ENCODE results near the gene DOP1A.
A peak's percentile ranks its signal among the peaks of the same experiment; 100 is the strongest.

Gene DOP1A, protein sequence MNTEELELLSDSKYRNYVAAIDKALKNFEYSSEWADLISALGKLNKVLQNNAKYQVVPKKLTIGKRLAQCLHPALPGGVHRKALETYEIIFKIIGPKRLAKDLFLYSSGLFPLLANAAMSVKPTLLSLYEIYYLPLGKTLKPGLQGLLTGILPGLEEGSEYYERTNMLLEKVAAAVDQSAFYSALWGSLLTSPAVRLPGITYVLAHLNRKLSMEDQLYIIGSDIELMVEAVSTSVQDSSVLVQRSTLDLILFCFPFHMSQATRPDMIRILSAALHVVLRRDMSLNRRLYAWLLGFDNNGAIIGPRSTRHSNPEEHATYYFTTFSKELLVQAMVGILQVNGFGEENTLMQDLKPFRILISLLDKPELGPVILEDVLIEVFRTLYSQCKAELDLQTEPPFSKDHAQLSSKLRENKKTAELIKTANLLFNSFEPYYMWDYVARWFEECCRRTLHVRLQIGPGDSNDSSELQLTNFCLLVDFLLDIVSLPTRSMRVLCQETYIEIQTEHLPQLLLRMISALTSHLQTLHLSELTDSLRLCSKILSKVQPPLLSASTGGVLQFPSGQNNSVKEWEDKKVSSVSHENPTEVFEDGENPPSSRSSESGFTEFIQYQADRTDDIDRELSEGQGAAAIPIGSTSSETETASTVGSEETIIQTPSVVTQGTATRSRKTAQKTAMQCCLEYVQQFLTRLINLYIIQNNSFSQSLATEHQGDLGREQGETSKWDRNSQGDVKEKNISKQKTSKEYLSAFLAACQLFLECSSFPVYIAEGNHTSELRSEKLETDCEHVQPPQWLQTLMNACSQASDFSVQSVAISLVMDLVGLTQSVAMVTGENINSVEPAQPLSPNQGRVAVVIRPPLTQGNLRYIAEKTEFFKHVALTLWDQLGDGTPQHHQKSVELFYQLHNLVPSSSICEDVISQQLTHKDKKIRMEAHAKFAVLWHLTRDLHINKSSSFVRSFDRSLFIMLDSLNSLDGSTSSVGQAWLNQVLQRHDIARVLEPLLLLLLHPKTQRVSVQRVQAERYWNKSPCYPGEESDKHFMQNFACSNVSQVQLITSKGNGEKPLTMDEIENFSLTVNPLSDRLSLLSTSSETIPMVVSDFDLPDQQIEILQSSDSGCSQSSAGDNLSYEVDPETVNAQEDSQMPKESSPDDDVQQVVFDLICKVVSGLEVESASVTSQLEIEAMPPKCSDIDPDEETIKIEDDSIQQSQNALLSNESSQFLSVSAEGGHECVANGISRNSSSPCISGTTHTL (N-terminal part only)

GRCh38 chr6:83067448-83068439 is at the start of gene DOP1A:
DOP1A (plus strand) TSS chr6:83067671; CDS start chr6:83096978, 29,307 bp downstream.
- DNase-seq, result peak; percentile 61 to 97 (median 90)

DNA sequence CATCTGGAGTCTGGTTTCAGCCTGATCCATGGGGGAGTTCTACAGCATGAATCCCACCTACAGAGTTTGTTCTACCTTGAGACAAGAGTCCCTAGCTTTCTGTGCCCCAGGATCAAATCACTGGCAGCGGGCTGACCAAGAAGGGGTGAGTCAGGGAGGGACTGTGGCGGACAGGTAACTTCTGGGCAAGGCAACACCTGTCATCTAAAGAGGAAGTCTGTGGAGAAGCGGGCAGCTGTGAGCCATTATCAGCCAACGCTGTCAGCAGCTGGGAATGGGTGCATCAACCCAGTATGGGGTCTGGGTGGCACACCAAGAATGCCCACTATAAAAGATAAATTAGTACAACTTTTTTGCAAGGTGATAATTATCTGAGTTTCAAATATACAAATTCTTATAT is 47.7 kb upstream of the DOP1A start:
- DNase-seq, result no peak

DNA sequence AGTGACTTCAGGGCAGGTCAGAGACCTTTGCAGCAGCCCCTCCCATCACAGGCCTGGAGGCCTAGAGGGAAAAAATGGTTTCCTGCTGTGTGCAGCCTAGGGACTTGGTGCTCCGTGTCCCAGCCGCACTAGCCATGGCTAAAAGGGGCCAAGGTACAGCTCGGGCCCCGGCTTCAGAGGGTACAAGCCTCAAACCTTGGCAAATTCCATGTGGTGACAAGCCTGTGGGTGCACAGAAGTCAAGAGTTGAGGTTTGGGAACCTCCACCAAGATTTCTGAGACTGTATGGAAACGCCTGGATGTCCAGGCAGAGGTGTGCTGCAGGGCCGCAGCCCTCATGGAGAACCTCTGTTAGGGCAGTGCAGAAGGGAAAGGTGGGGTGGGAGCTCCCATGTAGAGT is 35.8 kb upstream of the DOP1A start:
- DNase-seq, result no peak

GRCh38 chr6:83038246-83038645 is 29.2 kb upstream of the DOP1A start:
- DNase-seq, result no peak

- no peak for DNase-seq
Measured at GRCh38 chr6:83042467-83043053, 24.9 kb upstream of the DOP1A start.

- DNase-seq, result no peak
Measured at GRCh38 chr6:83044091-83044768, 23.2 kb upstream of the DOP1A start.

GRCh38 chr6:83047065-83047754 is 20.3 kb upstream of the DOP1A start:
- DNase-seq, result no peak

- no peak for DNase-seq
Measured at GRCh38 chr6:83051377-83052172, 15.9 kb upstream of the DOP1A start.

DNA sequence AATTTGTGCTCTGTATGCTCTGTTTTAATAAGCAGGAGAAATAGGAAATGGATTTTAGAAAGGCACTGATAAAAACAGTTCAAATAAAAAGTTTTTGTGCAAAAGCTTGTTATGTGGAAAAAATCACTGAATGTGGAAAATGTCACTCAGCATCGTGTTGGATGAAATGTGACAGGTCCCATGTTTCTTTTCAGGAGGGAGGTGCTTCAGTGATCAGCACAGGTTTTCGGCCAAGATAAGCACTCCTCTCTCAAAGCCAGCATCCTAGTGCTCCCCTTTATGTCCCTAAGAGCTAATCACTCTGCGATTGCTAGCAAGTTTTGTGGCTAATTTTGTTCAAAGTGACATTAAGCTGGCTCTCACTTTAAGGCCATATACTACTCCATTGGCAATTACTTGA is 13.8 kb upstream of the DOP1A start:
- no peak for DNase-seq

- DNase-seq, result peak in 44 of 58 donors; percentile 1 to 67 (median 16)
Measured at GRCh38 chr6:83055366-83055964, 12.0 kb upstream of the DOP1A start.

- peak in 37 of 58 donors; percentile 3 to 72 (median 17) for DNase-seq
Measured at GRCh38 chr6:83057705-83058321, 9.7 kb upstream of the DOP1A start.

DNA sequence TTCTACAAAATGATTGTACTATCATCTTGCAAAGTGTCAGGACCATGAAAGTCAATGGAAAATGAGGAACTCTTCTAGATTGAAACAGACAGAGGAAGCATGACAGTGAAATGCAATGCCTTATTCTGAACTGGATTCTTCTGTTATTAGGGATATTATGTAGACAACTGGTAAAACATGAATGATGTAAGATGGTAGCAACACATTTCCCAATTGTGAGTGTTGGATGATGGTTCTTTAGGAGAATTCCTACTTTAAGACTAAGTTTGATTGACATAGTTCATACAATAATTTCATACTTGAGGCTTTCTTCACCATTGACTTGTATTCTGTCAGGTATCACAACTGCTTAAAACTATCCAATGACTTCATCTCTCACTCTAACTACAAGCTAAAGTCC is 6.3 kb upstream of the DOP1A start:
- no peak for DNase-seq

- no peak for DNase-seq
Measured at GRCh38 chr6:83062225-83062624, 5.2 kb upstream of the DOP1A start.

GRCh38 chr6:83065511-83066192 is 1.8 kb upstream of the DOP1A start, which contains the start of gene UBE3D:
UBE3D (minus strand) TSS chr6:83065841; CDS start chr6:83065718, 123 bp downstream.
- DNase-seq, result peak; percentile 15 to 94 (median 82)

DNA sequence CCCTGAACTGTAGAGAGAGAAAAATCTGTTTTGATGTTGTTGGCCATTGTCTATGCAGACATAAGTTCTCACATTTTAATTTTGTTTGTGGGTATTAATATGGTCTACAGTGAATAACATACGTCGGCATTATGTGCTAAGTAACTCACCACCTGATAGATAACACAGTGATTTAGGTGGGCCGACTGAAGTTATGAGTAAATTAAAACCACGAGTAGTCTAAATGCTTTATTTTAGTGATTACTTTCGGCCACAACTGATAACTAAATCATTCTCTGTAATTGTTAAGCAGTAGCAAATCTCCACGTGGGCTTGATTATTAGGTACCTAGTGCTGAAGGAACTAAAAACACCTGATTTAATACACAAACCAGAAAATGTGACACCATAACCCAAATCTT is 1.1 kb downstream of the DOP1A start:
- DNase-seq, result no peak

DNA sequence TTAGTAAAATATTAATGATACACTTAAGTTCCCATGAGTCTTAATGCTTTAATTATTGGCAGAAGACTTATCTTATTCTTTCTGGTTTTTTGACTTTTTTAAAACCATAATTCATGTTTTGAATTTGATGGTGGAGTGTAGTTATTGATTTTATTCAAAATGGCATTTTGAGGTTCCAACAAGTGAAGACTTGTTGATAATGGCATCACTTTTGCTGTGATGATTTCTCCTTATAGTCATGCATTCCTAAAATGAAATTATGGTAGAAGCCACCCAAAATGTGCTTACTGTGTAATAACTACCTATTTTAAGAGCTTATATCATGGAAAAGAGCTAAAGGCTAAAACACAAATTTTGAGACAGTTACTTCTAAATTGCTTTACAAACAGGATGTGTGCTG is 2.2 kb downstream of the DOP1A start:
- no peak for DNase-seq
